Neural cell (in vitro differentiated cells): ENCODE results near the gene SEMA6A. TPM values are rescaled to one million over a fixed set of nuclear protein-coding genes. Genes with fewer than 3 reads are reported as not detected.

ENCODE experiments used
- H2AFZ ChIP-seq: fragments of 200-600, 300-800 bp; sonication (generic), shearing (Covaris generic); 2 replicates; pipeline ENCODE4 v1.6.0; 2014; ENCODE audit warnings: low read depth, mild to moderate bottlenecking, antibody characterized with exemption, low read length, moderate library complexity
- H3F3A ChIP-seq: fragments of 200-600 bp; shearing (Covaris generic); 2 replicates; pipeline ENCODE4 v1.6.1; 2016; ENCODE audit warnings: mild to moderate bottlenecking, moderate library complexity, mixed read lengths, antibody characterized with exemption, low read length; ENCODE audit not compliant: insufficient read depth, poor library complexity, severe bottlenecking
- H3K27ac ChIP-seq: fragments of 200-600, 300-800 bp; sonication (generic), shearing (Covaris generic); 2 replicates; pipeline ENCODE4 v1.5.1; 2014; ENCODE audit warnings: mild to moderate bottlenecking, low read length, moderate library complexity
- H3K27me3 ChIP-seq: fragments of 300-800, 200-600 bp; sonication (generic), shearing (Covaris generic); 2 replicates; pipeline ENCODE4 v1.6.0; 2014; ENCODE audit warnings: mild to moderate bottlenecking, low read depth, low read length, moderate library complexity; ENCODE audit not compliant: insufficient read depth
- H3K36me3 ChIP-seq: fragments of 300-800, 200-600 bp; sonication (generic), shearing (Covaris generic); 2 replicates; pipeline ENCODE4 v1.5.1; 2014; ENCODE audit warnings: mild to moderate bottlenecking, antibody characterized with exemption, low read length, moderate library complexity; ENCODE audit not compliant: insufficient read depth
- H3K4me2 ChIP-seq: fragments of 300-800, 200-600 bp; sonication (generic), shearing (Covaris generic); 2 replicates; pipeline ENCODE4 v1.6.0; 2014; ENCODE audit warnings: mild to moderate bottlenecking, low read length
- H3K4me3 ChIP-seq: fragments of 300-800, 200-600 bp; sonication (generic), shearing (Covaris generic); 2 replicates; pipeline ENCODE4 v1.5.1; 2014; ENCODE audit warnings: mild to moderate bottlenecking, low read length, moderate library complexity
- H3K79me2 ChIP-seq: fragments of 200-600 bp; shearing (Covaris generic); replicated peaks from 2 replicates; pipeline ENCODE4 v1.6.0; 2014; ENCODE audit warnings: mild to moderate bottlenecking, low read length, moderate library complexity; ENCODE audit not compliant: insufficient read depth
- H3K9ac ChIP-seq: fragments of 300-800, 200-600 bp; sonication (generic), shearing (Covaris generic); 2 replicates; pipeline ENCODE4 v1.6.1; 2016; ENCODE audit warnings: mild to moderate bottlenecking, low read length, mixed read lengths
- H3K9me2 ChIP-seq: fragments of 200-600 bp; shearing (Covaris generic); 2 replicates; pipeline ENCODE4 v1.6.1; 2016; ENCODE audit warnings: mild to moderate bottlenecking, low read length, mixed read lengths; ENCODE audit not compliant: insufficient read depth
- H3K9me3 ChIP-seq: fragments of 200-600, 300-800 bp; sonication (generic), shearing (Covaris generic); 2 replicates; pipeline ENCODE4 v1.6.1; 2016; ENCODE audit warnings: mild to moderate bottlenecking, mixed run types, low read length, moderate library complexity, mixed read lengths
- H4K20me1 ChIP-seq: fragments of 200-600 bp; shearing (Covaris generic); 2 replicates; pipeline ENCODE4 v1.6.1; 2016; ENCODE audit warnings: mild to moderate bottlenecking, mixed run types; ENCODE audit not compliant: insufficient read depth
- CTCF ChIP-seq: fragments of 450-650 bp; IDR thresholded peaks from 2 replicates; pipeline ENCODE4 v1.5.1; 2014; ENCODE audit warnings: antibody characterized with exemption, mild to moderate bottlenecking, moderate library complexity; ENCODE audit not compliant: poor library complexity, severe bottlenecking
- EP300 ChIP-seq: fragments of 450-650 bp; conservative IDR thresholded peaks from 2 replicates; pipeline ENCODE4 v1.6.1; 2014; ENCODE audit warnings: antibody characterized with exemption, mild to moderate bottlenecking, moderate library complexity; ENCODE audit not compliant: poor library complexity, severe bottlenecking
- EZH2 ChIP-seq: fragments of 200-600, 300-800 bp; shearing (Covaris generic), sonication (generic); IDR thresholded peaks from 2 replicates; pipeline ENCODE4 v1.6.1; 2014; ENCODE audit warnings: antibody characterized with exemption, low read length, borderline replicate concordance, mild to moderate bottlenecking; ENCODE audit not compliant: insufficient read depth, poor library complexity, severe bottlenecking
- MXI1 ChIP-seq: fragments of 450-650 bp; conservative IDR thresholded peaks from 2 replicates; pipeline ENCODE4 v1.6.1; 2014; ENCODE audit warnings: antibody characterized with exemption, mild to moderate bottlenecking; ENCODE audit not compliant: poor library complexity, severe bottlenecking
- POLR2AphosphoS5 ChIP-seq: IDR thresholded peaks from 2 replicates; pipeline ENCODE4 v1.6.1; 2012
- RAD21 ChIP-seq: fragments of 450-650 bp; conservative IDR thresholded peaks from 2 replicates; pipeline ENCODE4 v1.6.1; 2014; ENCODE audit warnings: antibody characterized with exemption, mild to moderate bottlenecking, moderate library complexity
- REST ChIP-seq: IDR thresholded peaks from 2 replicates; pipeline ENCODE4 v1.6.1; 2012; ENCODE audit warnings: borderline replicate concordance
- SMC3 ChIP-seq: fragments of 450-650 bp; conservative IDR thresholded peaks from 2 replicates; pipeline ENCODE4 v1.6.1; 2014; ENCODE audit warnings: antibody characterized with exemption, mild to moderate bottlenecking, moderate library complexity; ENCODE audit not compliant: poor library complexity
- TAF1 ChIP-seq: IDR thresholded peaks from 2 replicates; pipeline ENCODE4 v1.6.1; 2012; ENCODE audit warnings: low read depth
- polyA plus RNA-seq: library from polyadenylated mRNA; depleted of rRNA; stranded (reverse); fragments of >200 nt; gene quantifications from 2 replicates; pipeline ENCODE4 v1.2.3, GENCODE V29; 2014

Gene SEMA6A
- polyA plus RNA-seq, 1 donor from 2014 or later: 6.5 TPM

GRCh38 chr5:116506488-116506887 is 68.1 kb downstream of the SEMA6A start:
- H3K27ac ChIP-seq: no peak overlapping the region

GRCh38 chr5:116504593-116505166 is 69.9 kb downstream of the SEMA6A start:
- no peaks in the 10 kb centered on the region for H3K9me3 ChIP-seq
- H3K4me2 ChIP-seq: no peak overlapping the region
- H3K27me3 ChIP-seq: no peaks in the 10 kb centered on the region
- H2AFZ ChIP-seq: no peak overlapping the region
- H3K79me2 ChIP-seq: peaks cover 6% of the 10 kb centered on the region
- H3K9me2 ChIP-seq: no peaks in the 10 kb centered on the region
- no peak overlapping the region for H3K9ac ChIP-seq
- no peak overlapping the region for H3K4me3 ChIP-seq
- no peaks in the 10 kb centered on the region for H3K36me3 ChIP-seq
- no peak overlapping the region for H3K27ac ChIP-seq
- H4K20me1 ChIP-seq: no peaks in the 10 kb centered on the region
- H3F3A ChIP-seq: no peaks in the 10 kb centered on the region
- no peak for TF ChIP-seq MXI1
- TF ChIP-seq RAD21: no peak
- no peak for TF ChIP-seq TAF1
- no peak for TF ChIP-seq EZH2
- no peak for TF ChIP-seq EP300
- TF ChIP-seq POLR2AphosphoS5: no peak
- no peak for TF ChIP-seq CTCF
- TF ChIP-seq SMC3: no peak

More at GRCh38 chr5:116506488-116506887, 68.1 kb downstream of the SEMA6A start:
- H3K4me2 ChIP-seq: no peak overlapping the region
- H3K79me2 ChIP-seq: peaks cover 6% of the 10 kb centered on the region
- no peak overlapping the region for H2AFZ ChIP-seq
- no peak overlapping the region for H3K9ac ChIP-seq
- H3K9me2 ChIP-seq: no peaks in the 10 kb centered on the region
- no peaks in the 10 kb centered on the region for H3K9me3 ChIP-seq
- H3F3A ChIP-seq: no peaks in the 10 kb centered on the region
- no peaks in the 10 kb centered on the region for H3K36me3 ChIP-seq
- TF ChIP-seq CTCF: no peak
- no peak for TF ChIP-seq REST
- TF ChIP-seq RAD21: no peak
- TF ChIP-seq EZH2: no peak
- no peak for TF ChIP-seq MXI1
- no peak for TF ChIP-seq TAF1
- TF ChIP-seq POLR2AphosphoS5: no peak
- H3K4me3 ChIP-seq: no peak overlapping the region
- no peaks in the 10 kb centered on the region for H4K20me1 ChIP-seq
- no peaks in the 10 kb centered on the region for H3K27me3 ChIP-seq
